Sigmoid colon (tissue), 7 donors: ENCODE results near the gene SAMD11. TPM values are rescaled to one million over a fixed set of nuclear protein-coding genes. Genes with fewer than 3 reads are reported as not detected.
A peak's percentile ranks its signal among the peaks of the same experiment; 100 is the strongest.

Experiments
- DNase-seq: peaks from one replicate; pipeline ENCODE4 v3.0.0-alpha.2; 2019
- H3K27ac ChIP-seq, 4 donors: fragments of 200-600 bp; sonication (generic); one replicate each; pipeline ENCODE4 v1.5.1; 2016 to 2019; ENCODE audit warnings: mild to moderate bottlenecking in 1 of 4
- H3K27me3 ChIP-seq, 3 donors: fragments of 200-600 bp; sonication (generic); one replicate each; pipeline ENCODE4 v1.5.1; 2019; ENCODE audit warnings: mild to moderate bottlenecking in 1 of 3
- H3K36me3 ChIP-seq, 4 donors: fragments of 200-600 bp; sonication (generic); one replicate each; pipeline ENCODE4 v1.5.1; 2016 to 2019
- H3K4me1 ChIP-seq, 4 donors: fragments of 200-600 bp; sonication (generic); one replicate each; pipeline ENCODE4 v1.5.1; 2017 to 2019
- H3K4me3 ChIP-seq, 4 donors: fragments of 200-600 bp; sonication (generic); one replicate each; pipeline ENCODE4 v1.5.1; 2017 to 2019; ENCODE audit warnings: mild to moderate bottlenecking in 2 of 4, moderate library complexity in 1 of 4
- H3K9me3 ChIP-seq, 4 donors: fragments of 200-600 bp in 3 of 4; sonication (generic) in 3 of 4; one replicate each; pipeline versions ENCODE4 v1.5.1 to v1.6.1; 2013 to 2019
- CTCF ChIP-seq, 4 experiments: fragments of 450-650 bp in 3 of 4; fragments of 200-600 bp in 1 of 4; IDR thresholded peaks; one replicate each; pipeline ENCODE4 v1.5.1; 2016 to 2019; ENCODE audit warnings: antibody characterized with exemption in 4 of 4, mild to moderate bottlenecking in 3 of 4, moderate library complexity in 2 of 4
- EP300 ChIP-seq, 4 donors: sonication (generic); formaldehyde crosslinking; IDR thresholded peaks; one replicate each; pipeline ENCODE4 v1.6.1; 2017; ENCODE audit warnings: antibody characterized with exemption in 4 of 4
- POLR2A ChIP-seq, 2 donors: fragments of 450-650 bp; IDR thresholded peaks; one replicate each; pipeline ENCODE4 v1.6.1; 2016; ENCODE audit warnings: antibody characterized with exemption in 2 of 2, mild to moderate bottlenecking in 2 of 2, moderate library complexity in 2 of 2
- POLR2AphosphoS5 ChIP-seq, 4 donors: sonication (generic); formaldehyde crosslinking; IDR thresholded peaks; one replicate each; pipeline ENCODE4 v1.6.1; 2017; ENCODE audit warnings: antibody characterized with exemption in 4 of 4
- WGBS, 2 donors: extraction: QIAGEN DNeasy Blood & Tissue Kit; methylation state at CpG; one replicate each; pipeline ENCODE4 v1.1.7; 2013; 5-methylcytosine and 5-hydroxymethylcytosine counted together
- intact Hi-C: fragments of 100-400 bp; cut with DNase I; formaldehyde crosslinking; loops from one replicate; pipeline ENCODE4 v1.15.1; 2023
- polyA plus RNA-seq, 3 donors: library from polyadenylated mRNA; stranded (reverse); fragments of 200-250 nt; gene quantifications; one replicate each; pipeline ENCODE4 v1.2.3, GENCODE V29; 2013
- total RNA-seq, 4 donors: library from RNA; depleted of rRNA; stranded (reverse); fragments of >200 nt; gene quantifications; one replicate each; pipeline ENCODE4 v1.1.0, GENCODE V29; 2016
- donor health status: healthy with polysubstance abuse.
- donor health status: Bipolar disorder and iron deficiency.
- donor health status: healthy.

Gene SAMD11
- total and polyA plus RNA-seq, 7 donors: 0.60 to 4.9 (median 4.2) TPM

GRCh38 chr1:906600-907420, 16.9 kb upstream of the SAMD11 start:
- WGBS, 2 donors: 12 to 30% methylated on average over 20 of the region's 20 CpGs
- Histone ChIP-seq H3K27ac (peak overlapping the region in 1 of 4 donors; percentile 11), H3K4me3 (no peak overlapping the region), H3K4me1 (peaks cover 0 to 32% (median 30%) of the 10 kb centered on the region in 4 donors), H3K27me3 (peaks cover 0 to 43% (median 14%) of the 10 kb centered on the region in 3 donors), H3K9me3 (no peaks in the 10 kb centered on the region), H3K36me3 (no peaks in the 10 kb centered on the region)
- no peak for TF ChIP-seq POLR2AphosphoS5 (IDR thresholded peaks at IDR 0.05)
- no peak for TF ChIP-seq CTCF (IDR thresholded peaks at IDR 0.05)
- TF ChIP-seq EP300 (IDR thresholded peaks at IDR 0.05): no peak
- TF ChIP-seq POLR2A (IDR thresholded peaks at IDR 0.05): no peak
- peak; percentile 71 for DNase-seq
- intact Hi-C loops: loop anchor here (5.0 kb wide), 2 partner anchors 35 to 50 kb away; partner anchors contain the start of gene NOC2L

- no peaks in the 10 kb centered on the region for H3K36me3 ChIP-seq
- peaks cover 0 to 48% (median 14%) of the 10 kb centered on the region in 3 donors for H3K27me3 ChIP-seq
- 69 to 91% methylated on average over 17 of the region's 17 CpGs for WGBS, 2 donors
- H3K4me3 ChIP-seq: no peak overlapping the region
- TF ChIP-seq CTCF (IDR thresholded peaks at IDR 0.05) (no peak), POLR2AphosphoS5 (IDR thresholded peaks at IDR 0.05) (no peak), EP300 (IDR thresholded peaks at IDR 0.05) (no peak), POLR2A (IDR thresholded peaks at IDR 0.05) (no peak)
- DNase-seq: peak; percentile 54
- H3K27ac ChIP-seq: no peak overlapping the region
- H3K9me3 ChIP-seq: no peaks in the 10 kb centered on the region
- intact Hi-C loops: loop anchor here (5.0 kb wide), 2 partner anchors 34 to 49 kb away; partner anchors contain the start of gene NOC2L
- H3K4me1 ChIP-seq: peaks cover 0 to 32% (median 30%) of the 10 kb centered on the region in 4 donors
Observed at GRCh38 chr1:907611-908451, 15.9 kb upstream of the SAMD11 start.

- no peaks in the 10 kb centered on the region for H3K36me3 ChIP-seq
- intact Hi-C loops: loop anchor here (5.0 kb wide), 2 partner anchors 34 to 49 kb away; partner anchors contain the start of gene NOC2L
- peaks cover 0 to 54% (median 14%) of the 10 kb centered on the region in 3 donors for H3K27me3 ChIP-seq
- 76 to 90% methylated on average over 16 of the region's 16 CpGs for WGBS, 2 donors
- TF ChIP-seq CTCF (IDR thresholded peaks at IDR 0.05): no peak
- no peak for TF ChIP-seq POLR2AphosphoS5 (IDR thresholded peaks at IDR 0.05)
- no peak for TF ChIP-seq EP300 (IDR thresholded peaks at IDR 0.05)
- no peak for TF ChIP-seq POLR2A (IDR thresholded peaks at IDR 0.05)
- H3K9me3 ChIP-seq: no peaks in the 10 kb centered on the region
- no peak overlapping the region for H3K27ac ChIP-seq
- H3K4me3 ChIP-seq: no peak overlapping the region
- H3K4me1 ChIP-seq: peaks cover 0 to 32% (median 30%) of the 10 kb centered on the region in 4 donors
- DNase-seq: no peak
Observed at GRCh38 chr1:908661-909060, 15.1 kb upstream of the SAMD11 start.

- no peaks in the 10 kb centered on the region for H3K9me3 ChIP-seq
- H3K4me1 ChIP-seq: peaks cover 0 to 26% (median 24%) of the 10 kb centered on the region in 4 donors
- 9 to 11% methylated on average over 53 of the region's 53 CpGs for WGBS, 2 donors
- peaks cover 0 to 58% (median 14%) of the 10 kb centered on the region in 3 donors for H3K27me3 ChIP-seq
- H3K4me3 ChIP-seq: peak overlapping the region; percentile 15 to 48 (median 40)
- TF ChIP-seq EP300 (IDR thresholded peaks at IDR 0.05): no peak
- no peak for TF ChIP-seq POLR2A (IDR thresholded peaks at IDR 0.05)
- no peak for TF ChIP-seq POLR2AphosphoS5 (IDR thresholded peaks at IDR 0.05)
- no peak for TF ChIP-seq CTCF (IDR thresholded peaks at IDR 0.05)
- peak overlapping the region in 3 of 4 donors; percentile 4 to 65 (median 7) for H3K27ac ChIP-seq
- intact Hi-C loops: loop anchor here (5.0 kb wide), 2 partner anchors 32 to 47 kb away; partner anchors contain the start of gene NOC2L
- peak; percentile 57 for DNase-seq
- H3K36me3 ChIP-seq: no peaks in the 10 kb centered on the region
Observed at GRCh38 chr1:909861-910310, 13.8 kb upstream of the SAMD11 start.
